HG02588 (cell line): ENCODE data around the gene PLCB1.
A peak's percentile ranks its signal among the peaks of the same experiment; 100 is the strongest.

Source experiments
- ATAC-seq: cut with Tn5 transposase; IDR thresholded peaks from one replicate; pipeline ENCODE4 v1.9.1; 2021; ENCODE audit warnings: mild to moderate bottlenecking, moderate library complexity; ENCODE audit not compliant: unreplicated experiment

The PLCB1 gene

GRCh38 chr20:8671370-8671961, 539.4 kb downstream of the PLCB1 start:
- ATAC-seq, result no peak

- ATAC-seq, result no peak
Measured at GRCh38 chr20:8673116-8673515, 541.0 kb downstream of the PLCB1 start.

DNA sequence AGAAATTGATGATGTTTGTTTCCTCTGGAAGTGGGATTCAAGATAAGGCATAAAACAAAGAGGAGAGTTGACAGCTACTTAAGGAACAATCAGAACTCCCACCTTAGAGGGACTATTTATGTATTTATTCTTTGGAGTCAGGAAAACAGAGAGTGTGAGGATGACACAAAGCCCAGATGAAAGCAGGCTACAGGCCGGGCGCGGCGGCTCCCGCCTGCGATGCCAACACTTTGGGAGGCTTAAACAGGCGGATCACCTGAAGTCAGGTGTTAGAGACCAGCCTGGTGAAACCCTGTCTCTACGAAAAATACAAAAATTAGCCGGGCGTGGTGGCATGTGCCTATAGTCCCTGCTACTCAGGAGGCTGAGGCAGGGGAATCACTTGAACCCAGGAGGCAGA, 543.8 kb downstream of the PLCB1 start:
- ATAC-seq, result no peak

GRCh38 chr20:8678098-8678776, 546.2 kb downstream of the PLCB1 start:
- no peak for ATAC-seq

DNA sequence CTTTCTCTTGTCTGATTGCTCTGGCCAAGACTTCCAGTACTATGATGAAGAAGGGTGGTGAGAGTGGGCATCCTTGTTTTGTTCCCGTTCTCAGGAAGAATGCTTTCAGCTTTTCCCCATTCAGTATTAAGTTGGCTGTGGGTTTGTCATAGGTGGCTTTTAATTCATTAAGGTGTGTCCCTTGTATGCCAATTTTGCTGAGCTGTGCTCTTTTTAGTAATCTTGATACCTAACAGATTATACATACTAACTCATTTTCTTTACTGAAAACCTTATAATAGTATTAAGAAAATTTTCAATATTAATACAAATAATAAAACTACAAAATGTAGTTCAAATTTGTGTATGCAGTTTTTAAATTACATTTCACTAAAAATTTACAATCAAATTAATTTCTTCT, 557.3 kb downstream of the PLCB1 start:
- ATAC-seq, result no peak

GRCh38 chr20:8690074-8690473, 558.0 kb downstream of the PLCB1 start:
- ATAC-seq, result no peak

DNA sequence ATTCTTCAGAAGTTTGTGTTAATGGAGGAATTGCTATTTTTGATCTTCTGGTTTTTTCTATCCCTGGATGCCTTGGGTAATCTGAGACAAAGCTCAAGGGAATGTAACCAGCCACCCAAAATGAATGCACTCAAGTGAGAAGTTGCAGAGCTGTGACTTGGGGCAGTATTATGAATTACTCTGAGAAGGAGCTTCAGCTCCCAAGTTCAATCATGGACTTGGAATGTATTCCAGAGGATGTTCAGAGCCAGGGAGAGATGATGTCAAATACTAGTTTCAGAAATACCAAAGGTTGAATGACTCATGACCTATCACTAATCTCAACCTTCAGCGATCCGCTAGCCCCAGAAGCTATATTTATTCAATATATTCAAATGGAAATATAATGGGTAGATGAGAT, 561.6 kb downstream of the PLCB1 start:
- ATAC-seq, result no peak

GRCh38 chr20:8700756-8701155, 568.7 kb downstream of the PLCB1 start:
- no peak for ATAC-seq

GRCh38 chr20:8706961-8707700, 575.1 kb downstream of the PLCB1 start:
- no peak for ATAC-seq

- ATAC-seq, result no peak
Measured at GRCh38 chr20:8709627-8710026, 577.6 kb downstream of the PLCB1 start.

DNA sequence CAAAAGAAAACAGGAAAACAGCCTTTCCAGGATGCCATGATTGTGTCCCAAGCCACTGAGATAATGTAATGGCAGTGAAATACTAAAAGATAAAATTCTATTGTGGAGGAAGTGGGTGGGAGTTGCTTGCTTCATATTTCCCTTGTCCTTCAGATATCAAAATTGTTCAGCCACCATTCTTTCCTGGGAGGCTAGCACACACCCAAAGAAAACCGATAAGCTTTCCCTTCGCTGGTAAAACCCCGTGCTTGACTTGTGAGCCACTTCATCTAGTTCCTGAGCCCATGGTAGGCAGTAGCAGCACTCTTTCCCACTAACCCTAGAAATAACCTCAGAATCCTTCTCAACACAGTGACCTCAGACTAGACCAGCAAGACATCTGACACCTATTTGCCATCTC, 579.4 kb downstream of the PLCB1 start:
- no peak for ATAC-seq

GRCh38 chr20:8714206-8714605, 582.1 kb downstream of the PLCB1 start:
- no peak for ATAC-seq

DNA sequence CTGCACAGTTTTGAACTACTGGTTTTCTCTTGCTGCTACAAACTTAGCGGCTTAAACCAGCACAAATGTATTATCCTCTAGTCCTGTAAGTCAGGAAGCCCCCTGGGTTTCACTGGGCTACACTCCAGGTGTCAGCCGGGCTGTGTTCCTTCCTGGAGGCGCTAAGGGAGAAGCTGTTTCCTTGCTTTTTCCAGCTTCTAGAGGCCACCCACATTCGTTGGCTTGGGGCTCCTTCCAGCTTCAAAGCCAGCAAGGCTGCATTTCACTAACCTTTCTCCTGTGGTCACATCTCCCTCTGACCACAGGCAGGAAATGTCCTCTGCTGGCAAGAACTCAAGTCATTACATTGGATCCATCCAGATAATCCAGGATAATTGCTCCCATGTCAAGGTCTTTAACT, 586.2 kb downstream of the PLCB1 start:
- ATAC-seq, result no peak

DNA sequence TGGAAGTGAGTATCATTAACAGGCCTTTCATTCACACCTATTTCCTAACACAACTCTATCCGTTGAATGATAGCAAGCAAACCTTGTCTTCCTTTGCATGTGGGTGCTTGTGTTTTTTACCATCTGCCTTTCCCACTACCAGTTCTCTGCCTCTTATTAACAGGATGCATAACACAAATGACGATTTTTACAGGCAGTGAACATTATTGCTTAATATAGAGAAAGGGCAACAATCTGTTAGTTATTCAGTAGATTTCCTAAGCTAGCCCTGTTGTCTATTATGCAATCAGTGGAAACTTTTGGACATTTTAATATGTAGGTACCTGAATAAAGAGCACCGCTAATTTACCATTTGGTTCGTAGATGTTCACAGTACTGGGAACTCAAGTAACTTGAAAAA, 588.0 kb downstream of the PLCB1 start:
- no peak for ATAC-seq

DNA sequence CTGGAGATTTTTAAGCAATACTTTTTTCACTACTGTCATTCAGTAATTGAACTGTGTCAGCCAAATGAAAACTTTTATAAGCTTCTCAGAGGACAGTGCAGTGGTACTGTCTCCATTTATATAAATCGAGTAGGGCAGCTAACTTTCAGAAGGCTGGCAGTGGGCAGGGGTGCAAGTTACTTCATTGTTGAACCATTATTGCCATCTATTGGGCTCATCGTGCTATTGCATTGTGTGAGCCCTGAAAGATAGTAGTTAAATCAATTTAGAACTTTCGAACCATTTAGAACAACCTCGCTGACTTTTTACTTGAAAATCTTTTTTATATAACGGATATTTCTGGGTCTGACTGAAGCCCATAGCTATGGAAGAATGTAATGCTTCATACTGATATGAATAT, 589.0 kb downstream of the PLCB1 start:
- no peak for ATAC-seq

DNA sequence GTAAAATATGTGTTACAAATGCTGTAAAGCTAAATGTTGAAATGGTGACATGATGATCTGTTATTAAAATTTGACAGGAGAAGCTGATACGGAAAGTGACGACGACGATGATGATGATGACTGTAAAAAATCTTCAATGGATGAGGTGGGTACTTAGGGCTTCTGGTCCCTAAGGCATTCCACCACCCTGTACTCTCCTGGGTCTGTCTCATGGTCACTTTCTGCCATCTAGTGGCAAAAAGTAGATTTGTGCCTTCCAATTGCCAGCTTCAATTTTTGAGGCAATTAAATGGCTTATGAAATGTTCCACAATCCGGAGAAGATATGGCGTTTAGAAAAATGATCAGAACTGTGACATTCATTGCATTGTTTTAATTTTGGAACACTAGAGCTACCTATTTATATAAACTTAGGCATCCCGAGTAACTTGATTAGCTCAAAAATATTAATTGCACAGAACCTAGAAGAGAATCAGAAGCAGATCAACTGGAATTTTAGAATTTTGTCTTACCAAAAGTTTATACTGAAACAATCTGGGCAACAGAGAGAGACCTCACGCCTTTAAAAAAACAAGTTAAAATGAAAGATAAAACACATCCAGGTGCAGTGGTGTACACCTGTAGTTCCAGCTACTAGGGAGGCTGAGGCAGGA, 590.3 kb downstream of the PLCB1 start:
- ATAC-seq, result peak; percentile 70

GRCh38 chr20:8723296-8723695, 591.2 kb downstream of the PLCB1 start:
- no peak for ATAC-seq

- ATAC-seq, result no peak
Measured at GRCh38 chr20:8724884-8725283, 592.8 kb downstream of the PLCB1 start.

DNA sequence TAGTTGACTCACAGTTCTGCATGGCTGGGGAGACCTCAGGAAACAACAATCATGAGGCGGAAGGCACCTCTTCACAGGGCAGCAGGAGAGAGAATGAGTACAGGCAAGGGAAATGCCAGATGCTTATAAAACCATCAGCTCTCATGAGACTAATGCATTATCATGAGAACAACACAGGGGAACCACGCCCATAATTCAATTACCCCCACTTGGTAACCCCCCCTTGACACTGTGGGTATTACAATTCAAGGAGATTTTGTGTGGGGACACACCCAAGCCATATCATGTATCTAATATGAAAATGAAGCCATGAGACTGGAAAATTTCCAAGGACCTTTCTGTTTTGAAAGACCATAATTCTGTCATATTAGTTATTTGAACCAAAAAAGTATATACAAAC, 594.4 kb downstream of the PLCB1 start:
- no peak for ATAC-seq

DNA sequence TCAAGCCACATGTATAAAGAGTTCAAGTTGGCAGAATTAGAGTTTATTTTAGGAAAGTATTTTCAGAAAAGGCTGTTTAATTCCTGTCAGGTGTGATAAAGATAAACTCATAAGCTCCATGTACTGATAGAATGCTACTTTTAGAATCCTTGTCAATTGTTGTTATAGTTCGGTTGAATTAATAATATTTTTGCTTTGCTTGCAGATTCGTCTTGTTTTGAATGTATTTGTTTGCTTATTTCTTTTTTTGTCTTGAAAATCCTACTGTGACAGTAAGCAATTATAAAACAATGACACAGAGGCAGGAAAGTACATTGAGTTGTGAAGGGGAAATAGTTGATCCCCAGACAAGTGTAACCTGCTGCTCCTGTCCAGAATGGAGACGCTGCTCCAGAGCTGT, 602.9 kb downstream of the PLCB1 start:
- ATAC-seq, result no peak

- no peak for ATAC-seq
Measured at GRCh38 chr20:8735674-8736073, 603.6 kb downstream of the PLCB1 start.

DNA sequence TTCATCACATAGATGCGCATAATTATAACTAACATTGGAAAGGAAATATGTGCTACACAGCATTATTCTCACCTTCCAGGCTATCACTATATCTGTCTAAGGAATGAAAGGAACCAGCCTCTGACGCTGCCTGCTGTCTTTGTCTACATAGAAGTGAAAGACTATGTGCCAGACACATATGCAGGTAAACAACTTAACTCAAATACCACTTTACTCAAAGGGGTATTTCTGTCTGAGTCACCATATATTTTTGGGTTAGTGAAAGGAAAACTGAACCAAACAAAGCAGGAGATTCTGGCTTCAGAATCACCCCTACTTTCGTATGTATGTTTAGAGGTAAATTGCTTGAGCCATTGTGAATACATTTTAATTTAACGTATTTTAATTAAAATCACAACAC, 608.2 kb downstream of the PLCB1 start:
- peak; percentile 88 for ATAC-seq
